Measurements from ENCODE around the gene TMCO1.

The TMCO1 gene

GRCh38 chr1:165772739-165773138 lies 4.1 kb upstream of the TMCO1 start:
- TF ChIP-seq ZNF565 (CRISPR knock-in tag; conservative IDR thresholded peaks at IDR 0.05; ENCODE audit: low read depth) (no peak), PPARA (CRISPR knock-in tag; IDR thresholded peaks at IDR 0.05; ENCODE audit: borderline replicate concordance) (no peak), ZNF70 (CRISPR knock-in tag; IDR thresholded peaks at IDR 0.05) (no peak)
- ATAC-seq = no peak

DNA sequence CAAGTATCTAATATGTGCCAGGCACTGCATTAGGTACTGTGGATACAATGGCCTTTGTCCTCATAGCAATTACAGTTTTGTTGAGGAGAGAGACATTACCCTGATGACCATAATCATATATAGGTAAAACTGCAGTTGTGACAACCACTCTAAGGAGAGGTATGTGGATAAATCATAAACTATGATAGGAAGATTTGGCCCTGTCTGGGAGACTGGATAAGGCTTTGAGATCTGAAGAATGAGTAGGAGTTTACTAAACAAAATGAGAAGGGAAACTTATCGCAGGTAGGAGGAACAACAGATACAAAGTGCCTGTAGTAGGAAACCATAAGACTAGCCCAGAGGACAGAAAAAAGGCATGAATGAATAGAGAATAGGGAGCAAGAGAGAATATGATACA lies 4.4 kb downstream of the TMCO1 start:
- ATAC-seq = no peak
- TF ChIP-seq SNAI2 (CRISPR knock-in tag; IDR thresholded peaks at IDR 0.05) = no peak
- TF ChIP-seq POU6F1 (CRISPR knock-in tag; IDR thresholded peaks at IDR 0.05; ENCODE audit: borderline replicate concordance, low read depth) = no peak
- TF ChIP-seq ZNF565 (CRISPR knock-in tag; conservative IDR thresholded peaks at IDR 0.05; ENCODE audit: low read depth) = no peak
- TF ChIP-seq CSRNP3 (CRISPR knock-in tag; IDR thresholded peaks at IDR 0.05) = no peak
- TF ChIP-seq ARNTL (CRISPR knock-in tag; IDR thresholded peaks at IDR 0.05; ENCODE audit: borderline replicate concordance, low read depth) = no peak
- TF ChIP-seq PPARA (CRISPR knock-in tag; IDR thresholded peaks at IDR 0.05; ENCODE audit: borderline replicate concordance) = no peak
- no peak for TF ChIP-seq CSDC2 (CRISPR knock-in tag; IDR thresholded peaks at IDR 0.05)
- no peak for TF ChIP-seq ISL1 (CRISPR knock-in tag; IDR thresholded peaks at IDR 0.05)
- TF ChIP-seq GLIS3 (CRISPR knock-in tag; IDR thresholded peaks at IDR 0.05) = no peak
- TF ChIP-seq ESRRG (CRISPR knock-in tag; IDR thresholded peaks at IDR 0.05) = no peak
- no peak for TF ChIP-seq BACH2 (CRISPR knock-in tag; IDR thresholded peaks at IDR 0.05; ENCODE audit: borderline replicate concordance)
- TF ChIP-seq ZNF70 (CRISPR knock-in tag; IDR thresholded peaks at IDR 0.05) = no peak
- TF ChIP-seq ZFP3 (CRISPR knock-in tag; IDR thresholded peaks at IDR 0.05) = no peak
- TF ChIP-seq TSHZ2 (CRISPR knock-in tag; IDR thresholded peaks at IDR 0.05) = no peak
- no peak for TF ChIP-seq OSR1 (CRISPR knock-in tag; IDR thresholded peaks at IDR 0.05)
- no peak for TF ChIP-seq TOX (CRISPR knock-in tag; IDR thresholded peaks at IDR 0.05; ENCODE audit: borderline replicate concordance)

DNA sequence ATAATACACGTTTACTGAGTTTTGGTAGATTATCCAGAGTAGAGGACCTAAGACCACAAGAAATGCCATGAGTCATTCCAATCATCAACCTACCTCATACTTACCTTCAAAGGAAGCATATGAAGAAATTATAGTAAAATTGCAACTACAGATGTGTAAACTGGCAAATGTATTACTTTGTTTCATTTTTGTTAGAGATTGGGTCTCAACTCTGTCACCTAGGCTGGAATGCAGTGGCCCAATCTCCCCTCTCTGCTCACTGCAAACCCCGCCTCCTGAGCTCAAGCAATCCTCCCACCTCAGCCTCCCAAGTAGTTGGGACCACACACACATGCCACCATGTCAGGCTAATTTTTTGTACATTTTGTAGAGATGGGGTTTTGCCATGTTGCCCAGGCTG lies 5.2 kb downstream of the TMCO1 start:
- no peak for ATAC-seq
- TF ChIP-seq PPARA (CRISPR knock-in tag; IDR thresholded peaks at IDR 0.05; ENCODE audit: borderline replicate concordance) (no peak), TSHZ2 (CRISPR knock-in tag; IDR thresholded peaks at IDR 0.05) (no peak), TOX (CRISPR knock-in tag; IDR thresholded peaks at IDR 0.05; ENCODE audit: borderline replicate concordance) (no peak), RARB (CRISPR knock-in tag; IDR thresholded peaks at IDR 0.05) (no peak), ZNF8 (CRISPR knock-in tag; IDR thresholded peaks at IDR 0.05) (no peak), ISL1 (CRISPR knock-in tag; IDR thresholded peaks at IDR 0.05) (no peak), ESRRG (CRISPR knock-in tag; IDR thresholded peaks at IDR 0.05) (no peak)

DNA sequence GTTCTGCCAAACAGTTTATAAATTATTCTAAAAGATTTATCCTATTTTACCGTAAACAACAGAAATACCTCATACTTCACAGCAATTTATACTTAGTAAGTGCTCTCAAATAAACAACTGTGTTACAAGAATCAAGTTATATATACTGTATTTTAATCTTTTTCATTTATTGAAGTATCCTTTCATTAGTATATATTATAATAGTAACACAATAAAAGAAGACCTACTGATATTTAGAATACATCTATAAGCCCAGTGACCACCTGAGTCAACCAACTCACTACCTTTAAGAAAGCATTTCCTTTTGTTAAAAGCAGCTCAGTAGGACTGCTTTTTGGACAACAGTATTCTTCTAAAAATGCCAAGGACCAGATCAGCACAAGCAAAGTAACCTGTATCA lies 5.9 kb downstream of the TMCO1 start:
- TF ChIP-seq PATZ1 (CRISPR knock-in tag; IDR thresholded peaks at IDR 0.05; ENCODE audit: borderline replicate concordance) (no peak), GLIS3 (CRISPR knock-in tag; IDR thresholded peaks at IDR 0.05) (no peak), ESRRG (CRISPR knock-in tag; IDR thresholded peaks at IDR 0.05) (no peak)
- ATAC-seq = no peak
